Right lobe of liver (tissue), 4 donors: ENCODE data around the gene TERB1.

ENCODE experiments used
- CTCF ChIP-seq, 4 donors: fragments of 200-600 bp in 3 of 4; fragments of 450-650 bp in 1 of 4; IDR thresholded peaks; one replicate each; pipeline versions ENCODE4 v1.5.1 to v1.8.0; 2016 to 2022; ENCODE audit warnings: antibody characterized with exemption in 4 of 4, mild to moderate bottlenecking in 2 of 4
- POLR2A ChIP-seq: fragments of 450-650 bp; IDR thresholded peaks from one replicate; pipeline ENCODE4 v1.6.1; 2017; ENCODE audit warnings: antibody characterized with exemption, mild to moderate bottlenecking
- donor health status: DM: no; HTN: no; CAD: no.
- donor health status: DM: no; HTN: no; CAD: no.
- donor health status: DM: no; HTN: yes; CAD: no.

DNA sequence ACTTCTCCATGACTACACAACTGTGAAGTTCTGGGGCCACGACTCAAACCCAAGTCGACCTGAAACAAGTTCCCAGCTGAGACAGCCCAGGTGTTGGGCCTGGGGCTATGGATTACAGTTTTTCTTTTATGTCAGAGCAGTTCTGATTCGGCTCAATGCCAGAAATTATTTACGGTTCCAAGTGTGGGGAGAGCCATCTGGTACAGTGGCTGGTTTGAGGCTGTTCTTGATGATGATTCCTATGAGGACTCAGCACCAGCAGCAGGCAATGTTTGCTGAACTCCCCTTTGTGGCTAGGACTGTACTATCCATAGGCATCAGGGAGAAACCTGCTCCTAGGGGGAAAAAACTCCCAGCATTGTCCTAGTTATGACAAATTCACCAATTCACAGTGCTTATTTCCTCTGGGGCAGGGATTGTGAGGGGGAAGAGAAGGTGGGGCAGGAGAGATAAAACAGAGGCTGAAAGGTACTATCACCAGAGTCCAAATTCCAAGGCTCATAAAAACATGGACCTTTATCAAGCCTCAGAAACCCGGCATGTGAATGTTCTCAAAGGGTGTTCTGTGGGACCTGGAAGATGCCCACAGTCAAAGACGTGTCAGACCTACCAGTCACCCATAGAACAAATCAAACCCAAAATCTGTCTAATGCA, 86.6 kb downstream of the TERB1 start:
- no peak for TF ChIP-seq CTCF (IDR thresholded peaks at IDR 0.05)
- TF ChIP-seq POLR2A = no peak
